IPS-NIHi7 (cell line): ENCODE results near the gene FNDC10.

Experiments
- DNase-seq: peaks from one replicate; pipeline ENCODE4 v3.0.0; 2012; ENCODE audit warnings: mixed read lengths; ENCODE audit errors: extremely low spot score

Gene FNDC10

GRCh38 chr1:1548591-1548990, 51.3 kb downstream of the FNDC10 start:
- no peak for DNase-seq
